ENCODE data around the gene DYNC2I2.
A peak's percentile ranks its signal among the peaks of the same experiment; 100 is the strongest.
"Not testable (repeated sequence)": the region's sequence is repeated elsewhere in the genome, so short reads cannot be mapped to it uniquely, and the experiment has no call there.

The DYNC2I2 gene

GRCh38 chr9:128611600-128612394 lies 44.9 kb downstream of the DYNC2I2 start:
- no peak for DNase-seq

GRCh38 chr9:128610897-128611296 lies 45.8 kb downstream of the DYNC2I2 start:
- no peak for DNase-seq

GRCh38 chr9:128607642-128608350 lies 48.9 kb downstream of the DYNC2I2 start:
- no peak for DNase-seq

- DNase-seq: no peak
Measured at GRCh38 chr9:128603697-128604096, 53.0 kb downstream of the DYNC2I2 start.

- DNase-seq: no peak
Measured at GRCh38 chr9:128600099-128600498, 56.5 kb downstream of the DYNC2I2 start.

GRCh38 chr9:128595471-128595870 lies 61.2 kb downstream of the DYNC2I2 start:
- no peak for DNase-seq

- no peak for DNase-seq
Measured at GRCh38 chr9:128593856-128594255, 62.8 kb downstream of the DYNC2I2 start.

GRCh38 chr9:128593039-128593438 lies 63.6 kb downstream of the DYNC2I2 start:
- DNase-seq: no peak

GRCh38 chr9:128588581-128589233 lies 67.9 kb downstream of the DYNC2I2 start:
- no peak for DNase-seq

- DNase-seq: peak; percentile 34
Measured at GRCh38 chr9:128587453-128587852, 69.2 kb downstream of the DYNC2I2 start.

GRCh38 chr9:128586934-128587333 lies 69.7 kb downstream of the DYNC2I2 start:
- DNase-seq: not testable (repeated sequence)

GRCh38 chr9:128585155-128585554 lies 71.5 kb downstream of the DYNC2I2 start:
- not testable (repeated sequence) for DNase-seq
